HepG2 (cell line): ENCODE results near the gene NEU4. TPM values are rescaled to one million over a fixed set of nuclear protein-coding genes. Genes with fewer than 3 reads are reported as not detected.

Source experiments
- ARID2 ChIP-seq: sonication (generic); formaldehyde crosslinking; IDR thresholded peaks from 2 replicates; pipeline ENCODE4 v1.8.1; 2022; ENCODE audit warnings: mild to moderate bottlenecking, missing genetic modification reagents, borderline replicate concordance
- ARNTL ChIP-seq: sonication (generic); formaldehyde crosslinking; IDR thresholded peaks from 2 replicates; pipeline ENCODE4 v1.4.0; 2020; ENCODE audit warnings: mild to moderate bottlenecking, missing genetic modification reagents
- ATF3 ChIP-seq: sonication (generic); formaldehyde crosslinking; IDR thresholded peaks from 2 replicates; pipeline ENCODE4 v1.4.0; 2020; ENCODE audit warnings: missing genetic modification reagents
- CSRNP1 ChIP-seq: sonication (generic); formaldehyde crosslinking; IDR thresholded peaks from 2 replicates; pipeline ENCODE4 v1.8.1; 2023; ENCODE audit warnings: mild to moderate bottlenecking, missing genetic modification reagents
- DRAP1 ChIP-seq: IDR thresholded peaks from 2 replicates; pipeline ENCODE4 v1.6.1; 2016; ENCODE audit warnings: missing genetic modification reagents, missing compliant biosample characterization
- HDAC1 ChIP-seq: sonication (generic); formaldehyde crosslinking; IDR thresholded peaks from 2 replicates; pipeline ENCODE4 v1.5.1; 2020; ENCODE audit warnings: mild to moderate bottlenecking, missing genetic modification reagents
- JUNB ChIP-seq: sonication (generic); formaldehyde crosslinking; IDR thresholded peaks from 2 replicates; pipeline ENCODE4 v1.8.0; 2022; ENCODE audit warnings: missing genetic modification reagents, mild to moderate bottlenecking, borderline replicate concordance
- NKX3-1 ChIP-seq: sonication (generic); formaldehyde crosslinking; IDR thresholded peaks from 2 replicates; pipeline ENCODE4 v1.5.0; 2020; ENCODE audit warnings: missing genetic modification reagents
- REXO4 ChIP-seq: sonication (generic); formaldehyde crosslinking; IDR thresholded peaks from 2 replicates; pipeline ENCODE4 v1.8.0; 2022; ENCODE audit warnings: missing genetic modification reagents, mild to moderate bottlenecking, borderline replicate concordance
- TEF ChIP-seq: sonication (generic); formaldehyde crosslinking; IDR thresholded peaks from 2 replicates; pipeline ENCODE4 v1.5.0; 2020; ENCODE audit warnings: missing genetic modification reagents
- ZNF260 ChIP-seq: sonication (generic); formaldehyde crosslinking; IDR thresholded peaks from 2 replicates; pipeline ENCODE4 v1.4.0; 2020; ENCODE audit warnings: missing genetic modification reagents, low read depth, mild to moderate bottlenecking, borderline replicate concordance
- ZNF501 ChIP-seq: sonication (generic); formaldehyde crosslinking; IDR thresholded peaks from 2 replicates; pipeline ENCODE4 v1.5.1; 2020; ENCODE audit warnings: mild to moderate bottlenecking, moderate library complexity, missing genetic modification reagents
- polyA plus RNA-seq, 8 experiments: library from polyadenylated mRNA; depleted of rRNA in 3 of 8; stranded (reverse) in 7 of 8; unstranded in 1 of 8; fragments of >200 nt; fragmentation: Illumina TruSeq in 4 of 8; extraction: Trizol in 4 of 8; gene quantifications; 2 replicates each; pipeline versions ENCODE4 v1.2.1 to v1.2.3, GENCODE V29; 2011 to 2016; ENCODE audit warnings: low read depth in 4 of 8, missing spikeins in 1 of 8, mixed read lengths in 1 of 8; ENCODE audit not compliant: insufficient read depth in 1 of 8
- total RNA-seq, 5 experiments: library from RNA; depleted of rRNA; stranded (reverse); fragments of >200 nt; fragmentation: Illumina TruSeq; extraction: Trizol; gene quantifications; 2 replicates each; pipeline ENCODE4 v1.2.3, GENCODE V29; 2016; ENCODE audit warnings: low read depth in 1 of 5
- TF ChIP-seq, protein P1 (sequence below): sonication (generic); IDR thresholded peaks from 2 replicates; pipeline ENCODE4 v1.6.1; 2016; ENCODE audit warnings: low read depth, borderline replicate concordance
- TF ChIP-seq, protein P2 (sequence below): fragments of 450-650 bp; IDR thresholded peaks from 2 replicates; pipeline ENCODE4 v1.6.1; 2016
- TF ChIP-seq, protein P3 (sequence below): sonication (generic); formaldehyde crosslinking; IDR thresholded peaks from 2 replicates; pipeline ENCODE4 v1.8.1; 2023; ENCODE audit warnings: missing genetic modification reagents, inconsistent platforms, borderline replicate concordance
- TF ChIP-seq, protein P4 (sequence below): sonication (generic); formaldehyde crosslinking; IDR thresholded peaks from 2 replicates; pipeline ENCODE4 v1.4.0; 2020; ENCODE audit warnings: mild to moderate bottlenecking, missing genetic modification reagents

NEU4 gene
- total and polyA plus RNA-seq, 2 of the 13 experiments (the other 11 are each of a cell fraction or from before 2014, with no cell fraction given) = 53.5 to 107 TPM

- TF ChIP-seq, protein P1, sequence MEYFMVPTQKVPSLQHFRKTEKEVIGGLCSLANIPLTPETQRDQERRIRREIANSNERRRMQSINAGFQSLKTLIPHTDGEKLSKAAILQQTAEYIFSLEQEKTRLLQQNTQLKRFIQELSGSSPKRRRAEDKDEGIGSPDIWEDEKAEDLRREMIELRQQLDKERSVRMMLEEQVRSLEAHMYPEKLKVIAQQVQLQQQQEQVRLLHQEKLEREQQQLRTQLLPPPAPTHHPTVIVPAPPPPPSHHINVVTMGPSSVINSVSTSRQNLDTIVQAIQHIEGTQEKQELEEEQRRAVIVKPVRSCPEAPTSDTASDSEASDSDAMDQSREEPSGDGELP = no peak
- TF ChIP-seq ZNF501 (CRISPR knock-in tag) (peak; percentile 79), DRAP1 (CRISPR knock-in tag) (no peak), HDAC1 (no peak), JUNB (CRISPR knock-in tag) (no peak), ATF3 (peak; percentile 18; the same call in 1 of the 2 replicates), ZNF260 (CRISPR knock-in tag) (no peak), NKX3-1 (0 out of 2 replicates have a peak, but pooled peaks have one; percentile 20), TEF (no peak), CSRNP1 (CRISPR knock-in tag) (peak; percentile 56), REXO4 (CRISPR knock-in tag) (no peak), ARID2 (CRISPR knock-in tag) (peak; percentile 35; the same call in 1 of the 2 replicates), ARNTL (CRISPR knock-in tag) (no peak)
- TF ChIP-seq, protein P2, sequence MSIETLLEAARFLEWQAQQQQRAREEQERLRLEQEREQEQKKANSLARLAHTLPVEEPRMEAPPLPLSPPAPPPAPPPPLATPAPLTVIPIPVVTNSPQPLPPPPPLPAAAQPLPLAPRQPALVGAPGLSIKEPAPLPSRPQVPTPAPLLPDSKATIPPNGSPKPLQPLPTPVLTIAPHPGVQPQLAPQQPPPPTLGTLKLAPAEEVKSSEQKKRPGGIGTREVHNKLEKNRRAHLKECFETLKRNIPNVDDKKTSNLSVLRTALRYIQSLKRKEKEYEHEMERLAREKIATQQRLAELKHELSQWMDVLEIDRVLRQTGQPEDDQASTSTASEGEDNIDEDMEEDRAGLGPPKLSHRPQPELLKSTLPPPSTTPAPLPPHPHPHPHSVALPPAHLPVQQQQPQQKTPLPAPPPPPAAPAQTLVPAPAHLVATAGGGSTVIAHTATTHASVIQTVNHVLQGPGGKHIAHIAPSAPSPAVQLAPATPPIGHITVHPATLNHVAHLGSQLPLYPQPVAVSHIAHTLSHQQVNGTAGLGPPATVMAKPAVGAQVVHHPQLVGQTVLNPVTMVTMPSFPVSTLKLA = no peak
- TF ChIP-seq, protein P3, sequence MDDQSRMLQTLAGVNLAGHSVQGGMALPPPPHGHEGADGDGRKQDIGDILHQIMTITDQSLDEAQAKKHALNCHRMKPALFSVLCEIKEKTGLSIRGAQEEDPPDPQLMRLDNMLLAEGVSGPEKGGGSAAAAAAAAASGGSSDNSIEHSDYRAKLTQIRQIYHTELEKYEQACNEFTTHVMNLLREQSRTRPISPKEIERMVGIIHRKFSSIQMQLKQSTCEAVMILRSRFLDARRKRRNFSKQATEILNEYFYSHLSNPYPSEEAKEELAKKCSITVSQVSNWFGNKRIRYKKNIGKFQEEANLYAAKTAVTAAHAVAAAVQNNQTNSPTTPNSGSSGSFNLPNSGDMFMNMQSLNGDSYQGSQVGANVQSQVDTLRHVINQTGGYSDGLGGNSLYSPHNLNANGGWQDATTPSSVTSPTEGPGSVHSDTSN (CRISPR knock-in tag) = no peak
- TF ChIP-seq, protein P4, sequence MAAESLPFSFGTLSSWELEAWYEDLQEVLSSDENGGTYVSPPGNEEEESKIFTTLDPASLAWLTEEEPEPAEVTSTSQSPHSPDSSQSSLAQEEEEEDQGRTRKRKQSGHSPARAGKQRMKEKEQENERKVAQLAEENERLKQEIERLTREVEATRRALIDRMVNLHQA (CRISPR knock-in tag) = no peak
Measured at GRCh38 chr2:241809383-241810306, 652 bp downstream of the NEU4 start (continued).
